ENCODE measurements around the gene LHX4.

The LHX4 gene

DNA sequence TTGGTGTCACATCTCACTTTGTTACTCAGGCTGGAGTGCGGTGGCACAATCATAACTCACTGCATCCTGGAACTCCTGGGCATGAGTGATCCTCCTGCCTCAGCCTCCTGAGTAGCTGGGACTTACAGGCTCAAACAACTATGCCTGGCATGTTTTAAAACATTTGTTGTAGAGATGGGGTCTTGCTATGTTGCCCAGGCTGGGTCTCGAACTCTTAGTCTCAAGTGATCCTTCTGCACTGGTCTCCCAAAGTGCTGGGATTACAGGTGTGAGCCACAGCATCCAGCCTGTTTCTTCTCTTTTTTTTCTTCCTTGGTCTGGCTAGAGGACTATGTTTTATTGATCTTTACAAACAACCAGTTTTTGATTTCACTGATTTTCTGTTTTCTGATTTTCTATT is 64.6 kb downstream of the LHX4 start:
- no peak for DNase-seq

DNA sequence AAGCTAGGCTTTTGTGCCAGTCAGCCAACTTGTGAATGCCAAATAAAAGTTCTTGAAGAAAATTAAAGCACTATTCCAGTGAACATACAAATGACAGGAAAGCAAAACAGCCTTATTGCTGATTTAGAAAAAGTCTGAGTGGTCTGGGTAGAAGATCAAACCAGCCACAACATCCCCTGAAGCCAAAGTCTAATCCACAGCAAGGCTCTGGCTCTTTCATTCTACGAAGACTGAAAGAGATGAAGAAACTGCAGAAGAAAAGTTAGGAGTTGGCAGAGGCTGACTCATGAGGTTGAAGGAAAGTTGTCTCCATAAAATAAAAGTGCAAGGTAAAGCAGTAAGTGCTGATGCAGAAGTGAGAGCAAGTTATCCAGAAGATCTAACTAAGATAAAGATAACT is 65.9 kb downstream of the LHX4 start:
- no peak for DNase-seq

- no peak for DNase-seq
Measured at GRCh38 chr1:180299479-180300221, 69.6 kb downstream of the LHX4 start.

DNA sequence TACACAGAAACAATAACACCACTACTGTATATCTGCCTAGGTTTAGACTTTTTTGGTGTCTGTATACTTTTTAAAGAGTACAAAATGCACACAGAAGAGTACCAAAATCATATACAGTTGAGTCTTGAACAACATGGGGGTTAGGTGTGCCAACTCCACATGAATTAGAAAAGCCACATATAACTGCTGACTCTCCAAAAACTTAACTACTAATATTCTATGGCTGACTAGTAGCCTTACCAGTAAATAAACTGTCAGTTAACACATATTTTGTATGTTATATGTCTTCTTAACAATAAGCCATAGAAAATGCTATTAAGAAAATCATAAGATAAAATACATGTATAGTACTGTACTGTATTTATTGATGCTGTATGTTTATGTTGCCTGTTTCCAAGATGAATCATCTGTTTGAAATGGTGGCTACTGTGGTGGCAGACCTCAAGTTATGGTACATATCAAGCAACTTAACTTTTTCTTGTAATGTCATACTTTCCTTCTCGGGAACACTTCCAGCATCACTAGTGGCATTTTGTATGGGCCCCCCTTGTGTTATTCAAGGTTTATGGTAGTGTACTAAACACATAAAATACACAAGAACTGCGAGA is 71.2 kb downstream of the LHX4 start:
- DNase-seq: no peak

DNA sequence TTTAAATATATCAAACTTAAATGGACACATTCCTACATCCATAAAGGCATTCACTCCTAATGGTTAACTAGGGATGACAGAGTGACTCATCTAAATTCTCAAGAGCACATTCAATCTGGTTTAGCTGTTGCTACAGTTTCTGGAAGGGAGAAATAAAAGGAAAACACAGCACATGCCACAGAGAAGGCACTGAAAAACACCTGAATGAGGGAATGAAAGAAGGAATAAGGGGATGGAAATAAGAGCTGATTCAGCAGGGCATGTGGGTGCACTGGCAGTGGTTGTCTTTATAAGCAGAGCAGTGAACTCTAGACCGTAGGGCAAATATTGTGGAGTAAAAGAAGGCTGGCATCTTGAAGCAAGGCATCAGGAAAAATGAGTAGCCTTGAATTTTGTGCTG is 79.3 kb downstream of the LHX4 start:
- DNase-seq: no peak

DNA sequence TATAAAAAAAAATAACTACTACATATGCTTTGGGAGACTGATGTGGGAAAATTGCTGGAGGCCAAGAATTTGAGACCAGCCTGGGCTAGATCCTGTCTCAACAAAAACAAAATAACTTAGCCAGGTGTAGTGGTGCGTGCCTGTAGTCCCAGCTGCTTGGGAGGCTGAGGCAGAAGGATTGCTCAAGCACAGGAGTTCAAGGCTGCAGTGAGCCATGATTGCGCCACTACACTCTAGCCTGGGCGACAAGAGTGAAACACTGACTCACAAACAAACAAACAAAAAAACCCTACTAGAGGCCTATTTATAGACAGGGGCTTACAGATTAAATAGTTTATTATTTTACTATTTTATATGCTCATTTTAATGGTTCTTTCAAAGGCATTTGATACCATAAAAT is 80.0 kb downstream of the LHX4 start:
- DNase-seq: no peak

DNA sequence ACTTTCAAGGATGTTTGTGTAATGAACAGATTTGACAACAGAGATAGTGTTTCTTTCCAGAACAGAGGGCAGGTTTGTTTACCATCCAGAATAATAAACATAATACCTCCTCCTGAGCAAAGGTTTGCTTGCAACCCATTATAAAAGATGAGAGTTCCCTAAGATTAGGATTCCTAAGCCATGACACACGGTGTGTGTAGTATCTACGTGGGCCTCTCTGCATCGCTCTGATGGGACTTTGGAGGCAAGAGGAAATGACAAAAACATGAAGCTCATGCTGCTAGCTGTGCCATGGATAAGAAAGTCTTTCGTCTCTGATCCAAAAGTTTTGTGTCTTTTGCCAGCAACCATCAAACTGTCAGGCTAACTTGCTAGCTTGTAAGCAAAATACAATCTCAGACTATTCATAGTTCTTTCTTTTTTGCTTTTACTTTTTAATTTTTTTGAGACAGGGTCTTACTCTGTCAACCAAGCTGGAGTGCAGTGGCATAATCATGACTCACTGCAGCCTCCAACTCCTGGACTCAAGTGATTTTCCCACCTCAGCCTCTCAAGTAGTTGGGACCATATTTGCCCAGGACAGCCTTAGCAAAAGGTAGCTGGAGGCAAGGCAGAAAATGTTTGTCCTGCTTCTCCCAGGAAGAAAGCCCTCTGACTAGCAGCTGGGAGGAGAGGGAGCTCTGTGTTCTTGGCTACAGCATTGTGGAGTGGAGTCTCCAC is 81.1 kb downstream of the LHX4 start:
- DNase-seq: no peak

GRCh38 chr1:180312926-180313325 is 82.9 kb downstream of the LHX4 start:
- DNase-seq: no peak

- no peak for DNase-seq
Measured at GRCh38 chr1:180327089-180327488, 97.0 kb downstream of the LHX4 start.
